ENCODE data around the gene VIM. TPM values are rescaled to one million over a fixed set of nuclear protein-coding genes. Genes with fewer than 3 reads are reported as not detected.

The VIM gene
- 6,614 and 7,820 TPM in 2 replicates for total RNA-seq

GRCh38 chr10:17228091-17229015 is at the start of gene VIM:
TSS of gene VIM (plus strand) at chr10:17228241. CDS start at chr10:17229423, 1,182 bp downstream.

GRCh38 chr10:17200912-17201793 is 26.9 kb upstream of the VIM start, which contains the start of gene TRDMT1:
TSS of gene TRDMT1 (minus strand) at chr10:17201672. CDS start at chr10:17201634, 38 bp downstream.

Other genes with a start within 250 kb of the VIM start
- 1.9 and 2.2 TPM in 2 replicates for gene CUBN, start 98.4 kb upstream of the VIM start, total RNA-seq
- gene TRDMT1, start 26.6 kb upstream of the VIM start, total RNA-seq, result 3.8 and 5.1 TPM in 2 replicates
- under 0.01 TPM in 1 of 2 replicates, not detected in the other for gene ST8SIA6, start 226.4 kb downstream of the VIM start, total RNA-seq

Data from bronchial smooth muscle cell (primary cell).